Activated T-cell treated with anti-CD3 and anti-CD28 coated beads, Interleukin-2, amount 50 U/mL, for 1 hour (primary cell): ENCODE data around the gene WDR87.
"Not testable (repeated sequence)": the region's sequence is repeated elsewhere in the genome, so short reads cannot be mapped to it uniquely, and the experiment has no call there.

ENCODE experiments used
- DNase-seq: peaks from one replicate; pipeline ENCODE4 v3.0.0-alpha.2; 2020

Gene WDR87

DNA sequence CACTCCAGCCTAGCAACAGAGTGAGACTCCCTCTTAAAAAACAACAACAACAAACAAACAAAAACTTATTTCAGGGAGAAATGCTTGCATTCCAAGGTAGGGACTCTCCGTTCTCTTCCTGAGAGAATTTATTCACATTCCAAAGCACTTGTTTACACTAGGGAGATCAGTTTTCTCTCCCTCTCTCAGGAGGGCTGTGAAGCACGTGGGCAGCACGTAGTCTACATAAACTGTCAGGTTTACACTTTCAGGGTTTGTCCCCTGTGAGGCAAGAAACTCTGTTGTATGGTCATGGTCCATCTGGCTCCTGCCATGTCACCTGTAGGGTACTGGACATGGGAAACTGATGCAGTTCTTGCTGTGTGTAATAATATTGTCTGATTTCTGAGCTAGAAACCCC, 31.6 kb downstream of the WDR87 start:
- no peak for DNase-seq

DNA sequence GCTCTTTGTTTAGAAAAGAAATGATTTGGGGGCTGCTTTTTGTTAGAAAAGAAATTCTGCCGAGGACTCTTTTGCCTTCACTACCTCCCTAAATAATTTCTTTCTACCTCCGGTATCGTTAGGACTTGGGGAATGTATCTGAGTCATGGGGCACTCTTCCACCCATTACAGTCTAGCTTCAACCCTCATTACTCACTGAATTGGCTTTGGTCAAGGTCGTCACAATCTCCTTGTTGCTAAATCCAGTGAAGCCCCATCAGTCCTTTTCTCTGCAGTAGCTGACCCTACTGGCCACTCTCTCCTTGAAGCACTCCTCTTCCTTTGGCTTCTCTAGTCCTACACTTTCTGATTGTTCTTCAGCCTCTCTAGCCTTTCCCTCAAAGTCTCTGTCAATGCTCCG, 34.0 kb downstream of the WDR87 start:
- DNase-seq, result no peak

DNA sequence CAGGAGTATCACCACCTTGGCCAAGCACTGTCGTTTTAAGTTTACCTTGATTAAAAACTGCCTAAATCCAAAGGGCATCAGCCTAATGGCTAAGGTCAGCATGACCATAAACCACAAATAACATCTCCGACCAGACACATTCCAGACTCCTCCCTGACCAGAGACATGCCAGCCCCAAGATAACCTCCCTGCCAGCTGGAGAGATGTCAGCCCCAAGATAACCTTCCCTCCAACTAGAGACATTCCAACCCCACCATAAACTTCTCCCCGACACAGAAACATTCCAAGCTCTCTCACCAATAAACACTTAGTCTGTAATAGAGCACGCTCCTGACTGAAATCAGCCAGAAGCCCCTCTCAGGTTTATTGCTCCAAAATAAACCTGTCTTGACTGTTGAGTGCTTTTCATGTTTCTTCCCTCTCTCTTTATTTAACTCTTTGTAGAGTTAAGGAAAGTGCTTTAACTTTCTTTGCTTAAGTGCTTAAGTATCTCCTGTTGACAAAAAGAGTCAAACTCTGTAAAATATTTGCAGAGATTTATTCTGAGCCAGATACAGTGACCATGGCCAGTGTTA, 36.5 kb downstream of the WDR87 start:
- no peak for DNase-seq

DNA sequence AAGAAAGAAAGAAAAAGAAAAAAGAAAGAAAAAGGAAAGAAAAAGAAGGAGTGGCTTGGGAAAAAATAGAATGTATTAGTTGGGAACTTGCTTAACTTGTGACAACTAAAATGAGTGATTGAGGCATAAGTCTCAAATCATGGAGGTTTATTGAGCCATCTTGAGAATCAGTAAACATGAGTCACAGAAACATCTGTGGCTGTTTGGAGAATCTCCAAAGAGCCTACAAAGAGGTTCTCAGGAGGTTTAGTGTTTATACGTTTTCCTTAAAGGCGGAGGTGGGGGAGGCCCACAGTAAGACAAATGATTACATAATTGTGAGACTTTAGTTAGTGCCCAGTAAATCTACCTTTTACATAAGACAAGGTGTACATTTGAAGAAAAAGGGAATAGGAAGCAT, 38.6 kb downstream of the WDR87 start:
- DNase-seq, result no peak

DNA sequence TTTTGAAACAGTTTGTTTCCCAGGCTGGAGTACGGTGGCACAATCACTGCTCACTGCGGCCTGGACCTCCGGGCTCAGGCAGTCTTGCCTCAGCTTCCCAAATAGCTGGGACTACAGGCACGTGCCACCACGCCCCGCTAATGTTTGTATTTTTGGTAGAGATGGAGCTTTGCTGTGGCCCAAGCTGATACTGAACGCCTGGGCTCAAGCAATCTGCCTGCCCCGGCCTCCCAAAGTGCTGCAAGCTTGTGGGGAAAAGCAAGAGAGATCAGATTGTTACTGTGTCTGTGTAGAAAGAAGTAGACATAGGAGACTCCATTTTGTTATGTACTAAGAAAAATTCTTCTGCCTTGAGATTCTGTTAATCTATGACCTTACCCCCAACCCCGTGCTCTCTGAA, 40.5 kb downstream of the WDR87 start:
- not testable (repeated sequence) for DNase-seq

DNA sequence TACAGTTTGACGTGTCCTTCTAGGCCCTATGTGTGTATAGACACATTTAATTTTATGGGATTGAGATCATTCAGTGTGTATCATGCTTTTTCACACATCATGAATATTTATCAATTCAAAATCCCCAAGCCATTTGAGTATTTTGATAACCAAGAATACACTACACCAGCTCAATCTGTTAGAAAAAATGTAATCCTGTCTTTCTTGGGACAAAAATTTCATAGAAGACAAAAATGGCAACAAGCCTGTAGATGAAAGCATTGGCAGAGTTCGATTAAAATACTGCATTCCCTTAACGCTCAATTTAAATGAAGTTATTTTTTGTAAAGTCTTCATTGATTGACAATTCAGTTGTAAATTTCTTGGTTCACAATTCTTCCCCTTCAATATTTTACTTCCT, 41.9 kb downstream of the WDR87 start:
- DNase-seq, result no peak

DNA sequence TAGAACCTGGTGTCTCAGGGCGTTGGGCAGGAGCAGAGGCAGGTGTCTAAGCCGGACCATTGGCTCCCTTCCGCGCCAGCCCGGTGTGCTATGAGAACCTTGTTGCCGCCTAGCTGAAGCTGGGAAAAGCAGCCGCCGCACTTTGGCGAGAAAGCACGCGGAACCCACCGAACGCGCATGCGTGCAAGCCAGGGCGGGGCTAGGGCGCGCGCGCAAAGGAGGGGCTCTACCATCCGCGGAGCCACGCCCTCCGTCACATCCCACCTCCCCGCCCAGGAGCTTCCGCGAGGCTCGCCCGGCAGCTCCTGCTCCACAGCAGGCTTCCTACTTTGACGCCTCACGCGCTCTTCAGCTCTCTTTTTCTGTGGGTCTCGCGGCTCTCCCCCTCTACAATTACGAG, 51.3 kb downstream of the WDR87 start:
- no peak for DNase-seq

DNA sequence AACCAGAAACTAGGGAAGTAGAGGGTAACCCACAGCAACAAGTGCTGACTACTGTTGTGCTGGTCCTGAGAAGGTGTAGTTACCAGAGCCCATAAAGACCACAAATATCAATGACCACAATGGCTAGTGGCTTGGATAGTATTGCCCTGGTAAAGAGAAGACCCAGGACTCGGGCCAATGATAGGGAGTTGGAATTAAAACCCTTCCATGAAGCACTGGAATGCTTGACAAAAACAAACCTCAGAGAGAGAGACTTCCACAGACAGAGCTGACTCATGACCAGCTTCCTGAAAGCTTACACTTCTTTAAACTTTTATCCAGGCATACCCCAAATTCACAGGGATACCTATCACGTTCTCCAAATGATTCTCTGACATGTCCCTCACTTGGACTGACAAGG, 60.5 kb downstream of the WDR87 start:
- DNase-seq, result no peak
